ENCODE results near the gene OR5M11. TPM values are rescaled to one million over a fixed set of nuclear protein-coding genes. Genes with fewer than 3 reads are reported as not detected.

OR5M11 gene
- total RNA-seq (2022; extraction: Qiagen RNA extraction), result not detected in 5 replicates

GRCh38 chr11:56543157-56543556, at the start of gene OR5M11:
OR5M11 (minus strand) TSS chr11:56543257; CDS start chr11:56543257, 0 bp downstream.

GRCh38 chr11:56577621-56578020, 34.6 kb upstream of the OR5M11 start, which contains the start of gene OR5M10:
OR5M10 (minus strand) TSS chr11:56577721; CDS start chr11:56577721, 0 bp downstream.

Other genes with a start within 250 kb of the OR5M11 start
- not detected in 5 replicates for gene OR8K3, start 228.1 kb downstream of the OR5M11 start, total RNA-seq (2022; extraction: Qiagen RNA extraction)
- gene OR8K1, start 197.2 kb downstream of the OR5M11 start, total RNA-seq (2022; extraction: Qiagen RNA extraction), result not detected in 5 replicates
- gene OR8J1, start 189.0 kb downstream of the OR5M11 start, total RNA-seq (2022; extraction: Qiagen RNA extraction), result not detected in 5 replicates
- not detected in 5 replicates for gene OR8U1, start 167.6 kb downstream of the OR5M11 start, total RNA-seq (2022; extraction: Qiagen RNA extraction)
- gene OR5AL1, start 130.6 kb downstream of the OR5M11 start, total RNA-seq (2022; extraction: Qiagen RNA extraction), result not detected in 5 replicates
- not detected in 5 replicates for gene OR5M3, start 69.9 kb downstream of the OR5M11 start, total RNA-seq (2022; extraction: Qiagen RNA extraction)
- not detected in 5 replicates for gene OR5M8, start 51.9 kb downstream of the OR5M11 start, total RNA-seq (2022; extraction: Qiagen RNA extraction)
- not detected in 5 replicates for gene OR5M10, start 34.5 kb upstream of the OR5M11 start, total RNA-seq (2022; extraction: Qiagen RNA extraction)
- gene OR5M1, start 71.6 kb upstream of the OR5M11 start, total RNA-seq (2022; extraction: Qiagen RNA extraction), result not detected in 5 replicates
- not detected in 5 replicates for gene OR5AP2, start 99.2 kb upstream of the OR5M11 start, total RNA-seq (2022; extraction: Qiagen RNA extraction)
- not detected in 5 replicates for gene OR5AR1, start 120.4 kb upstream of the OR5M11 start, total RNA-seq (2022; extraction: Qiagen RNA extraction)
- gene OR9G1, start 155.8 kb upstream of the OR5M11 start, total RNA-seq (2022; extraction: Qiagen RNA extraction), result not detected in 5 replicates
- gene OR9G4, start 205.4 kb upstream of the OR5M11 start, total RNA-seq (2022; extraction: Qiagen RNA extraction), result not detected in 5 replicates

All from A549 treated with dexamethasone at 1 μM for 4 hours (cell line).